ENCODE data around the gene TLE2.

Gene TLE2

DNA sequence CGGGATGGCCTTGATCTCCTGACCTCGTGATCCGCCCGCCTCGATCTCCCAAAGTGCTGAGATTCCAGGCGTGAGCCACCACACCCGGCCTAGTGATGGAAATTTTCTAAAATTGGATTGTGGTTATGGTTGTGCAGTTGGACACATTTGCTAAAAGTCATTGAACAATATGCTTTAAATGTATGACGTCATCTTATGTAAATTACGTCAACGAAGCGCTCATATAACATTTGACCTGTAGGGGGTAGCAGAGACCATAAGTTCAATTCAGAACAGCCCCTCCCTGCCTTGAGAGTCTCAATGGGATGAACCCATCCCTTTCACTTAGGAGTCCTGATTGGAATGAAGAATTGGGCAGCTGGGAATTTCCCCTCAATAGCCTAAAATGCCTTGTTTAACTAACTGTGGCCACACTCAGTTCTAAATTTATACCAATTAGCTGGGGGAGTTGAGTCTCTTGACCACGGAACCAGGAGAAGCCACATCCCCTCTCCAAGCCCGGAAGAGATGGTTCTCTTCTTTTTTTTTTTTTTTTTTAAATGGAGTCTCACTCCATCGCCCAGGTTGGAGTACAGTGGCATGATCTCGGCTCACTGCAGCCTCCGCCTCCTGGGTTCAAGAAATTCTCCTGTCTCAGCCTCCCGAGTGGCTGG lies 66.9 kb downstream of the TLE2 start:
- peak in 1 of 2 donors; percentile 8 for DNase-seq (ENCODE audit: extremely low read depth in 1 of 2, low read depth in 1 of 2)

DNA sequence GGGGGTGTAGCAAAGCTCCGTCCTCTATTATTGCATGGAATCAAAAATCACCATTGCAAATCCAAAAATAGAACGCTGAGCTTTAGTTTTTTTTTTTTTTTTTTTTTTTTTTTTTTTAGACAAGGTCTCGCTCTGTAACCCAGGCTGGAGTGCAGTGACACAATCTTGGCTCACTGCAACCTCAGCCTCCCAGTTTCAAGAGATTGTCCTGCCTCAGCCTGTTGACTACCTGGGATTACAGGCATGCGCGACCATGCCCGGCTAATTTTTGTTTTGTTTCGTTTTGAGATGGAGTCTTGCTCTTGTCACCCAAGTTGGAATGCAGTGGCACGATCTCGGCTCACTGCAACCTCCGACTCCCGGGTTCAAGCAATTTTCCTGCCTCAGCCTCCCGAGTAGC lies 69.0 kb downstream of the TLE2 start:
- DNase-seq (ENCODE audit: extremely low read depth in 1 of 2, low read depth in 1 of 2) = no peak

DNA sequence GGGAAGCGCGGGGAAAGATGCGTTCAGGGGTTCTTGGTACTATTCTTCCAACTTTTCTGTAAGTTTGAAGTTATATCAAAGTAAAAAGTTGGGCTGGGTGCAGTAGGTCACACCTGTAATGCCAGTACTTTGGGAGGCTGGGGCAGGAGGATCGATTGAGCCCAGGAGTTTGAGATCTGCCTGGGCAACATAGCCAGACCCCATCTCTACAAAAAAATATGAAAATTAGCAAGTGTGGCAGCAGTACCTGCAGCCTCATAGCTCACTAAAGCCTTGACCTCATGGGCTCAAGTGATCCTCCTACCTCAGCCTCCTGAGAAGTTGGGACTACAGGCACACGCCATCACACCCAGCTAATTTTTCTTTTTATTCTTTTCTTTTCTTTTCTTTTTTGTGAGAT lies 71.9 kb downstream of the TLE2 start:
- no peak for DNase-seq (ENCODE audit: extremely low read depth in 1 of 2, low read depth in 1 of 2)

DNA sequence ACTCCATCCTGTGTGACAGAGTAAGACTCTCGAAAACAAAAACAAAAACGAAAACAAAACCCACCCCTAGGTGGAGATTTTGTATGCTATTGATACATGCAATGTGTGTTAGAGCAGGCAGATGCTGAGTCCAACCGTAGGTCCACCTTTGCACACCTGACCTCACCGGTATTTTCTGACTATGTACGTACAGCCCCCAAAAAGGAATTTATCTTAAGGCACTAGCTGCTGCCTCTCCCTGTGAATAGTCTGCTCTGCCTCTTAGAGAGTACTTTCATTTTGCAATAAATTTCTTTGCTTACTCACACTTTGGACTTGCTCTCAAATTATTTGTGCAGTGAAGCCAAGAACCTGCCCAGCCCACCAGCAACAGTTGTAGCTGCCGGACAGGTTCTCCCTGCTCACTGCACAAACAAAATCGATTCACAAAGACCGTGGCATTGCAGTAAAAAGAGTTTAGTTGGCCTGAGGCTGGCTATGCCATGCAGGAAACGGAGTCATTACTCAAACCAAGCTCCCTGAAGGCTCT lies 76.1 kb downstream of the TLE2 start:
- DNase-seq (ENCODE audit: extremely low read depth in 1 of 2, low read depth in 1 of 2) = no peak

DNA sequence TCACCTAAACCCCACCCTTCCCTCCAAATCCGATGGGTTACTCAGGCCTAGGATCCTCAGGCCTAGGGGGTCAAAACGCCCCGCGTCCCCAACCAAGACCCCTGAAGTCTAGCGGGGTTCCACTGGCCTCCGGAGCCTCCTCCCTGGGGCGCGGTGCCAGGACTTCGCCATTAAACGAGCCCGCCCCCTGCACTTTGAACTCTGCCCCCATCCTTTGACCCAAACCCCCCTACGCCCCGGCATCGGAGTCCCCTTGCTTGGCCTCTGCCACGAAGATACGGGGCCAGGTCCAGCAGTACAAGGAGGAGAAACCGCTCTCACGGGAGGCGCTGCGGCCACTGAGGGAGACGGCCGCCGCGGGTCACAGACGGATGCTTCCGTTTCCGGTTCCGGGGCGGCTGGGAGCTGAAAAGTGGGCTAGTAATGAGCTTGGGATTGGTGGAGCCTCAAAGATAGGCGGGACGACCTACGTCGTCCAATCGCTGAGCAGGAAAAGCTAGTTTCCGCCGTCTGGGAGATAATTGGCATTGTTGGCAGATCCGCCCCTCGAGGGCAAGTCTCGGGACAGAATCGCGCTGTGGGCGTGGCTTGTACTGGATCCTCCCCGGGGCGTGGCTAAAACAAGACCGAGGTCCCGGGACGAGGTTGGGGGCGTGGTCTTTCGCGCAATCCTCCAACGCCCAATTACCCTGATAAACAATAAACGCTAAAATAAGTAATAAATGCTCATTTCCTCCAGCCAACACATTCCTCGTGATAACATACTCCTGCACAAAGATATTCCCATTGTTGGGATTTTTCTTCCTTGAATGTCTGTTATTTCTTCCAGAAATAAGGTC lies 78.6 kb downstream of the TLE2 start:
- DNase-seq (ENCODE audit: extremely low read depth in 1 of 2, low read depth in 1 of 2) = peak; percentile 99

DNA sequence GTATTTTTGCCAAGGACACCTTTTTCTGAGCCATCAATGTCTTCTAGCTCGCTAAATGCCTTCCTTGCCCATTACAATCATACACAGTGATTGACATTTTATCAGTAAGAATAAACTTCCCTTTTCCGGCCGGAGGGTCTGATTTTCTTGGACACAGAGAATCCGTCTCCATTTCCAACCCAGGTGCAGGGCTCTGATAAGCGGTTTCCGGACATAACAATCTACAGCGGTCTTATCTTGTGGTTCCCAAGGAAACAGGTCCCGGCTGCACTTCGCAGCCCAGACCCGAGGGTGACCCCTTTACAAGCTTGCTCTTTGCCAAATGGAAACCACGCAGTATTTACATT lies 79.2 kb downstream of the TLE2 start:
- no peak for DNase-seq (ENCODE audit: extremely low read depth in 1 of 2, low read depth in 1 of 2)
